GM18870 (cell line): Measurements from ENCODE around the gene RIPK1.
"Not testable (repeated sequence)": the region's sequence is repeated elsewhere in the genome, so short reads cannot be mapped to it uniquely, and the experiment has no call there.

Source experiments
- ATAC-seq: cut with Tn5 transposase; IDR thresholded peaks from one replicate; pipeline ENCODE4 v1.9.1; 2021; ENCODE audit warnings: moderate library complexity; ENCODE audit not compliant: unreplicated experiment

Gene RIPK1

DNA sequence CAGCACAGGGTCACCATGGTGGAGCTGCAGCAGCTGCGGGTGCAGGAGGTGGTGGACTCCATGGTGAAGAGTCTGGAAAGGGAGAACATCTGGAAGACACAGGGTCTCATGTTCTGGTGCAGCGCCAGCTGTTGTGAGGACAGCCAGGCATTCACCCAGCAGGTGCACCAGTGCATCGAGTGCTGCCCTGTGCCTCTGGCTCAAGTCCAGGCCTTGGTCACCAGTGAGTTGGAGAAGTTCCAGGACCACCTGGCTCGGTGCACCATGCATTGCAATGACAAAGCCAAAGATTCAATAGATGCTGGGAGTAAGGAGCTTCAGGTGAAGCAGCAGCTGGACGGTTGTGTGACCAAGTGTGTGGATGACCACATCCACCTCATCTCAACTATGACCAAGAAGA is 22.9 kb upstream of the RIPK1 start:
- no peak for ATAC-seq

DNA sequence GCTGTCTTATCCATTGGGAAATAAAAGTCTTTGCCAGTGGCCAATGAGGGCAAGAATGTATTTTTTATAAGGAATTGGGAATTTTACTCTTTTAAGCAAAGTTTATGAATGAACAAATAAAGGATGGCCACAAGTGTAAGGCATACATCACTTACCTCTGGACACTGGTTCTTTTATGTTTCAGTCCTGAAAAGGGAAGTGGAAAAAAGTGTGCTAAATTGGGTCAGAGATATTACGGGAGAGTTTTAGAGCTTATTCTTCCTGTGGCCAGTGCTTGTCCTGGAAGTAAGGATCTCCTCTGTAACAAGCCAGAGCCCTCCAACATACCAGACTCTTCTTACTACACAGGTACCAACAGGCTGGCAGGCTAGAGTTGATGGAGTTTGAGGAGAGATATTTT is 22.5 kb upstream of the RIPK1 start:
- ATAC-seq = no peak

GRCh38 chr6:3046295-3046694 is 22.0 kb upstream of the RIPK1 start:
- no peak for ATAC-seq

GRCh38 chr6:3048009-3048408 is 20.3 kb upstream of the RIPK1 start:
- not testable (repeated sequence) for ATAC-seq

- ATAC-seq = no peak
These were observed 15.6 kb upstream of the RIPK1 start for GRCh38 chr6:3052481-3053230.

GRCh38 chr6:3053231-3053508 is 15.1 kb upstream of the RIPK1 start:
- no peak for ATAC-seq

DNA sequence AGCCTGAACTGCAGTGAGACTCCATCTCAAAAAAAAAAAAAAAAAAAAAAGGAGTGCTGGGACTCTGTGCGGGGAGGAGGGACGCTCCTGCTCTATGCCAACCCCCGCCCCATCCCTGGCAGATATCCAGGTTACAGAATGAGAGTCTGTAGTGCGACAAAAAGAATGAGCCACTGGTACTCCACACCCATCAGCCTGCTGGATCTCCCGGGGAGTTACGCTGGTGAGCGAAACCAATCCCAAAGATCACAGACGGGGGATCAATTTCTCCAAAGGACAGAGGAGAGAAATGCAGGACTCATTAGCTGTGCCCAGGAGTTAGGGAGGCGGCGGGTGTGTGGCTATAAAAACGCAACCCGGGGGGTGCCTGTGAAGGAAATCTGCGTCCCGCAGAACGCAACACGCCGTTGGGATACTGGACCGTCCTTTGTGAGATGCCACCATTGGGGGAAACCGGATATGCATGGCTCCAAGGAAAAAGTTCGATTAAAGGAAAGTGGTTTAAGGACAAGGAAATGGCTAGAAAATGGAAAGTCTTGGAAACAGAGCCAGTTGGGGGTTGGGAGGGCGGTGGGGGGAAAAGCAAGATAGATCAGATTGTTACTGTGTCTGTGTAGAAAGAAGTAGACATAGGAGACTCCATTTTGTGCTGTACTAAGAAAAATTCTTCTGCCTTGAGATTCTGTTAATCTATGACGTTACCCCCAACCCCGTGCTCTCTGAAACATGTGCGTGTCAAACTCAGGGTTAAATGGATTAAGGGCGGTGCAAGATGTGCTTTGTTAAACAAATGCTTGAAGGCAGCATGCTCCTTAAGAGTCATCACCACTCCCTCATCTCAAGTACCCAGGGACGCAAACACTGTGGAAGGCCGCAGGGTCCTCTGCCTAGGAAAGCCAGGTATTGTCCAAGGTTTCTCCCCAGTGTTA is 13.8 kb upstream of the RIPK1 start:
- ATAC-seq = not testable (repeated sequence)

GRCh38 chr6:3055158-3055499 is 13.2 kb upstream of the RIPK1 start:
- ATAC-seq = not testable (repeated sequence)

DNA sequence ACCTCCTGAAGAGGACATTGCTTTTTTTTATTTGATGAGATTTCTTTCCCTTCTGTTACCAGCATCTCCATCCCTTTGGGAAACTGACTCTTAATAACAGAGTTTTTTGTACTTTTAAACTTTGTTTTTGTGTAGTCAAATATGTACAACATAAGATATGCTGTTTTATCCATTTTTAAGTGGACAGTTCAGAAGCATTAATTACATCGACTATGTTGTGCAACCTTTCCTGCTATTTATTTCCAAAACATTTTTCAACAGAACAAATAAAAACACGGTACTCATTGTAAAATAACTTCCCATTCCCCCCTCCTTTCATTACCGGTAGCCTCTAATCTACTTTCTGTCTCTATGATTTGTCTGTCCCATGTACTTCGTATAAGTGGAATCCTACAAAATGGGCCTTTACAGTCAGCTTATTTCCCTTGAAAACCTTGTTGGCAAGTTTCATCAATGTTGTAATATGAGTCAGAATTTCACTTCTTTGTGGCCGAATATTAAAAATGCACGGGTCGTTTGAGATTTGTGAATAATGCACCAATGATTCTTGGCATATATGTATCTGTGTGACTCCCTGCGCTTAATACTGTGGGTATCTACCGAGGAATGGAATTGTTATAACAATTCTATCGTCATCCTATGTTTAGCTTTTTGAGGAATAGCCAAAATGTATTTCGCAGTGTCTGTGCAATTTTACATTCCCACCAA is 11.1 kb upstream of the RIPK1 start:
- ATAC-seq = no peak

GRCh38 chr6:3058957-3059356 is 9.3 kb upstream of the RIPK1 start:
- no peak for ATAC-seq

GRCh38 chr6:3060092-3060491 is 8.2 kb upstream of the RIPK1 start:
- not testable (repeated sequence) for ATAC-seq

DNA sequence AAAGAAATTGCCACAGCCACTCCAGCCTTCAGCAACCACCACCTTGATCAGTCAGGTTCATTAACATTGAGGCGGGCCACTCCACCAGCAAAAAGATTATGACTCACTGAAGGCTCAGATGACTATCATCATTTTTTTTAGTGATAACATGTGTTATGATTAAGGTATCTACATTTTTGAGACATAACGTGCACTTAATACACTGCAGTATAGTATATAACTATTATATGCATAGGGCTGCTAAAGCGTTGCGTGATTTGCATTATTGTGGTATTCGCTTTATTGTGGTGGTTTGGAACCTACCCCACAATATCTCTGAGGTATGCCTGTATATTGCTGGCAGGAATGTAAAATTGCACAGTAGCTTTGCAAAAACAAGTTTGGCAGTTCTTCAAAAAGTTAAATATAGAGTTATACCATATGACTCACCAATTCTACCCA is 6.8 kb upstream of the RIPK1 start:
- ATAC-seq = no peak

DNA sequence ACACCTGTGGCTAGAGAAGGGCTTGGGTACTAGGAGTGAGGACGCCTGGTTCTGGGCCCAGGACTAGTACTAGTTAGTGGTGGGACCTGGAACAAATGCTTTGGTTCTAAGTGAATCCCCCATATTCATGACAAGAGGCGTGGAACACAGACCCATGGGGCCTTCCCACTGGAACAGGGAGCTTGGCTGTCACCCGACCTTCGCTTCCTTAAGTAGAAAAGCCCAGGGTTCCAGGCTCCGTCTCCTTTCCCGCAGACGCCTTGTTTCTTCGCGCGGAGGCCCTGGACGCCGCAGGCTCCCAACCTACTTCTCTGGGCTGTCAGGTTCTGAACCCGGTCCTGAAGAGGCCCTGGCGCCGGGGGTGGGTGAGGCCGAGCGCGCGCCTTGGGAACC is 5.0 kb upstream of the RIPK1 start:
- ATAC-seq = not testable (repeated sequence)

GRCh38 chr6:3063733-3064700 is 4.3 kb upstream of the RIPK1 start:
- ATAC-seq = peak; percentile 51

DNA sequence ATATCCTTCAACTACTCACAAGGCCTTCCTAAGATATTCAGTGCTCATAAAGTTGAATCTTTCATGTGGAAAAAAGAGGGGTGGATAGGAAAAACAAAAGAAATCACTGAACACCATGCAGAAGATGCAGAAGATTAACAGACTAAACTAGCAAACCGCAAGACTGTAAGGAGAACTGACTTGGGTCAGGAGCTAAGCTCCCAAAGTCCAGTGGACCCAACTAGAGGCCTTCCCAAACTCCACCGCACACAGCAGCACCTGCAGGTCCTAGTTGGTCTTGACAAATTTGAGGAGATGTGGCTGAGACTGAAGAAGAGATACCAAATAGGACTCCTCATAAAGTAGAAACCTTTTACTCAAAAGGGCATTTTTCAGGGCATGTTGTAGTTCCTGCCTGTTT is 3.3 kb downstream of the RIPK1 start:
- no peak for ATAC-seq

DNA sequence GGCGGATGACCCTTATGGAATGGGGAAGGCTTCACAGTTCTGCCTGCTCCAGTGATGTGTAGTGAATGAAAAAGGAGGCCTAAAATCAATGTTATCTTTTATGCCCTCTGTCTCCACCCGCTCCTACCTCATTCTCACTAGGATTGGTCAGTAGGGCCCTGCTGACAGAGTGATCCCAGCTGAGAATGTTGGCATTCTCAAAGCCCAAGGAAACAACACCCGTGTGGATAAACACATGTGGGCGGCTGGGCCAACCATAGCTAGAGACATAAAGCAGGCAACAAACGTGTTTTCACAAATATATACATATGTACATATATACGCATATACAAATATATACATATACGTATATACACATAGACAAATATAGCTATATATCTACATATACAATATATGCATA is 4.5 kb downstream of the RIPK1 start:
- ATAC-seq = no peak

- no peak for ATAC-seq
These were observed 5.1 kb downstream of the RIPK1 start for GRCh38 chr6:3073382-3073781.

DNA sequence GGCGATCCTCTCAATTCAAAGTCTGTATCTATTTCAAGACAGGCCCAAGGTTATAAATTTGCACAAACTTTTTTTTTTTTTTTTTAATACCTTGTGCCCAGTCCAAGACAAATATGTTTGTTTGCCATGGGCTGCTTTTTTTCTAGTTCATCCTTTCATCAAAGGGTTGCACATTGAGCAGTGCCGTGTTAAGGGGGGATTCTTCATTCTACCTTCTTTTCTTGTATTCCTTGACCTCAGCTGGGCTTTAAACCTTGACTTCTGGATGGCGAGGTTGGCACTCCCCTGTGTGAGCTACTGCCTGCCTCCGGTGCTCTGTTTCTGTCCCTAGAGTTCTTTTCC is 7.4 kb downstream of the RIPK1 start:
- ATAC-seq = no peak

DNA sequence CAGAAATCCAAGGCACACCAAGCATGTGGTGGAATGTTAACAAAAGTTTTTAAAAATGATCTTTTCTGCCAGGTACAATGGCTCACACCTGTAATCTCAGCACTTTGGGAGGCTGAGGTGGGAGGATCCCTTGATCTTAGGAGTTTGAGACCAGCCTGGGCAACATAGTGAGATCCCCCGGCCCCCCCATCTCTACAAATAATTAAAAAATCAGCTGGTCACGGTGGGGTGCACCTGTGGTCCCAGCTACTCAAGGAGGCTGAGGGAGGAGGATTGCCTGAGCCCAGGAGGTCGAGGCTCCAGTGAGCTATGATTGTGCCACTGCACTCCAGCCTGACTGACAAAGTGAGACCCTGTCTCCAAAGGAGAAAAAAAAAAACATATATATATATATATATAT is 8.0 kb downstream of the RIPK1 start:
- ATAC-seq = no peak

- ATAC-seq = no peak
These were observed 9.1 kb downstream of the RIPK1 start for GRCh38 chr6:3077430-3077829.

- ATAC-seq = not testable (repeated sequence)
These were observed 10.7 kb downstream of the RIPK1 start for GRCh38 chr6:3078952-3079351.
